VCaP (cell line): ENCODE results near the gene RPL22.

ENCODE experiments used
- H3K27ac ChIP-seq: fragments of 450-650 bp; 2 replicates; pipeline ENCODE4 v1.5.1; 2017
- CTCF ChIP-seq: fragments of 450-650 bp; conservative IDR thresholded peaks from 2 replicates; pipeline ENCODE4 v1.5.1; 2017; ENCODE audit warnings: mild to moderate bottlenecking, moderate library complexity

Gene RPL22

GRCh38 chr1:6244401-6245049 lies 45.1 kb upstream of the RPL22 start:
- TF ChIP-seq CTCF, result no peak
- no peak overlapping the region for H3K27ac ChIP-seq

GRCh38 chr1:6243993-6244392 lies 44.6 kb upstream of the RPL22 start, which contains the start of gene HES3:
Gene HES3 (plus strand): TSS chr1:6244179. CDS start chr1:6244366, 187 bp downstream.
- peak within 1 kb of the TSS; percentile 71 for H3K27ac ChIP-seq
- TF ChIP-seq CTCF, result no peak

- no peak for TF ChIP-seq CTCF
- H3K27ac ChIP-seq, result no peak overlapping the region
Measured at GRCh38 chr1:6243053-6243834, 43.8 kb upstream of the RPL22 start.

- no peak for TF ChIP-seq CTCF
- H3K27ac ChIP-seq, result peak overlapping the region; percentile 7; the same call in 1 of the 2 replicates
Measured at GRCh38 chr1:6241887-6242740, 42.7 kb upstream of the RPL22 start.

- H3K27ac ChIP-seq, result no peak overlapping the region
- no peak for TF ChIP-seq CTCF
Measured at GRCh38 chr1:6241107-6241886, 41.9 kb upstream of the RPL22 start.

- no peak overlapping the region for H3K27ac ChIP-seq
- no peak for TF ChIP-seq CTCF
Measured at GRCh38 chr1:6239950-6240768, 40.8 kb upstream of the RPL22 start.
